Colonic mucosa (tissue), 4 donors: ENCODE measurements around the gene IGF2R. TPM values are rescaled to one million over a fixed set of nuclear protein-coding genes. Genes with fewer than 3 reads are reported as not detected.

Experiments
- DNase-seq: peaks from one replicate; pipeline ENCODE4 v3.0.0-alpha.2; 2020
- H3K27ac ChIP-seq: fragments of 200-600 bp; one replicate; pipeline ENCODE4 v1.8.0; 2021
- H3K27me3 ChIP-seq: fragments of 200-600 bp; one replicate; pipeline ENCODE4 v1.8.0; 2021
- H3K36me3 ChIP-seq: fragments of 200-600 bp; one replicate; pipeline ENCODE4 v1.8.0; 2021
- H3K4me1 ChIP-seq: fragments of 200-600 bp; one replicate; pipeline ENCODE4 v1.8.0; 2021; ENCODE audit warnings: mild to moderate bottlenecking
- H3K4me3 ChIP-seq: fragments of 200-600 bp; one replicate; pipeline ENCODE4 v1.8.0; 2021
- H3K9ac ChIP-seq, 2 donors: one replicate each; pipeline ENCODE4 v1.7.0; 2013; ENCODE audit warnings: control low read depth in 2 of 2, low read depth in 2 of 2, low read length in 2 of 2
- H3K9me3 ChIP-seq: fragments of 200-600 bp; one replicate; pipeline ENCODE4 v1.8.0; 2021
- intact Hi-C: fragments of 100-400 bp; cut with DNase I; formaldehyde crosslinking; loops from one replicate; pipeline ENCODE4 v1.14.1; 2022
- total RNA-seq, 2 donors: library from RNA; stranded (reverse); fragmentation: NEBNext Ultra II Directional in 1 of 2; extraction: Animal tissue kit (Norgen Biotek cat#: 25700) in 1 of 2; gene quantifications; one replicate each; pipeline ENCODE4 v1.2.1, GENCODE V29; 2021
- TF ChIP-seq, protein P1 (sequence below): fragments of 200-600 bp; IDR thresholded peaks from one replicate; pipeline ENCODE4 v1.8.0; 2022; ENCODE audit warnings: antibody characterized with exemption, mild to moderate bottlenecking
- donor health status: healthy.
- donor health status: DM: no; HTN: no; CAD: no.
- donor health status: DM: no; HTN: no; CAD: no.

The IGF2R gene
- total RNA-seq, 2 donors from 2014 or later, result 73.8 to 84.4 TPM

DNA sequence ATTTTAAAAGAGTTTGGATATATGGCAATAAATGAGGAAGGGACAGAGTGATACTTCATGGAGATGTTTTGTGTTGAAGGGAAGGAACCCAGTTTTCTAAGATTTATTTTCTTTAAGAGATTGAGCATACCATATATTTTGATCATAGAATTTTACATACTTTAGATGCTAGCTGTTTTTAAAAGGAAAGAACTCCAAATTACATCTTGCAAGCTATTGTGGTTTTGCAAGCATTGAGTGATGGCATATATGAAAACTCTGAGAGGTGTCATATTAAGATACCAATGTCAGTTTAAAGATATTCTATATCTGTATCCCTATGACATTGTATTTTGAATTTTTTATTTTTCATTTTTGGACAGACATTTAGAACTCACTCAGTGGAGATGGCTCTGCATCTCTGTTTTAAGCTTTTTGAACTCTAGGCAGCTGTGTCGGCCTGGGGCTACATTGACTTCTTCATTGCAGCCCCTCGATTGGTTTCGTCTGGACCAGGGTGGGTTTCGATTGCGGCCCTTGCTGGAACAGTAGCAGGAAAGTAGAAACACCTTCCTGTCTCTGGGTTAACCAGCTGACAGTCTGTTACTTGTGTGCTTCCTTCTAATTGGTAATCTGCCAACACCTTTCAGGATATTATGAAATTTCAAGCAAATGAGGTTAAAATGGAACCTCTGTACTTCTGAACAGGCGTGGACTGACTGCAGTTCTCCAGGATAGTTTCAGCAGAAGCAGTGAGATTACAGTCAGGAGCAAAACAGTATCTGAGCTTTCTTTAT lies 14.0 kb downstream of the IGF2R start:
- Histone ChIP-seq H3K27ac (peak overlapping the region; percentile 28), H3K4me3 (no peak overlapping the region), H3K36me3 (no peaks in the 10 kb centered on the region), H3K27me3 (no peaks in the 10 kb centered on the region), H3K4me1 (peaks cover 4% of the 10 kb centered on the region), H3K9ac (no peak overlapping the region), H3K9me3 (no peaks in the 10 kb centered on the region)
- TF ChIP-seq, protein P1, sequence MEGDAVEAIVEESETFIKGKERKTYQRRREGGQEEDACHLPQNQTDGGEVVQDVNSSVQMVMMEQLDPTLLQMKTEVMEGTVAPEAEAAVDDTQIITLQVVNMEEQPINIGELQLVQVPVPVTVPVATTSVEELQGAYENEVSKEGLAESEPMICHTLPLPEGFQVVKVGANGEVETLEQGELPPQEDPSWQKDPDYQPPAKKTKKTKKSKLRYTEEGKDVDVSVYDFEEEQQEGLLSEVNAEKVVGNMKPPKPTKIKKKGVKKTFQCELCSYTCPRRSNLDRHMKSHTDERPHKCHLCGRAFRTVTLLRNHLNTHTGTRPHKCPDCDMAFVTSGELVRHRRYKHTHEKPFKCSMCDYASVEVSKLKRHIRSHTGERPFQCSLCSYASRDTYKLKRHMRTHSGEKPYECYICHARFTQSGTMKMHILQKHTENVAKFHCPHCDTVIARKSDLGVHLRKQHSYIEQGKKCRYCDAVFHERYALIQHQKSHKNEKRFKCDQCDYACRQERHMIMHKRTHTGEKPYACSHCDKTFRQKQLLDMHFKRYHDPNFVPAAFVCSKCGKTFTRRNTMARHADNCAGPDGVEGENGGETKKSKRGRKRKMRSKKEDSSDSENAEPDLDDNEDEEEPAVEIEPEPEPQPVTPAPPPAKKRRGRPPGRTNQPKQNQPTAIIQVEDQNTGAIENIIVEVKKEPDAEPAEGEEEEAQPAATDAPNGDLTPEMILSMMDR, result no peak
- no peak for DNase-seq
- intact Hi-C loops, result no loop called here

- Histone ChIP-seq H3K36me3 (no peaks in the 10 kb centered on the region), H3K27ac (peak overlapping the region; percentile 28), H3K4me1 (peaks cover 4% of the 10 kb centered on the region), H3K27me3 (no peaks in the 10 kb centered on the region), H3K9me3 (no peaks in the 10 kb centered on the region), H3K4me3 (no peak overlapping the region), H3K9ac (no peak overlapping the region)
- no peak for DNase-seq
- TF ChIP-seq, protein P1, result no peak
- intact Hi-C loops, result no loop called here
These were observed 14.8 kb downstream of the IGF2R start for GRCh38 chr6:159983641-159984080.

- no peaks in the 10 kb centered on the region for H3K36me3 ChIP-seq
- intact Hi-C loops, result no loop called here
- H3K27me3 ChIP-seq, result no peaks in the 10 kb centered on the region
- H3K27ac ChIP-seq, result peak overlapping the region; percentile 28
- DNase-seq, result no peak
- no peak overlapping the region for H3K4me3 ChIP-seq
- H3K9ac ChIP-seq, result no peak overlapping the region
- TF ChIP-seq, protein P1, result no peak
- H3K4me1 ChIP-seq, result peaks cover 6% of the 10 kb centered on the region
- H3K9me3 ChIP-seq, result no peaks in the 10 kb centered on the region
These were observed 15.4 kb downstream of the IGF2R start for GRCh38 chr6:159984268-159984786.

DNA sequence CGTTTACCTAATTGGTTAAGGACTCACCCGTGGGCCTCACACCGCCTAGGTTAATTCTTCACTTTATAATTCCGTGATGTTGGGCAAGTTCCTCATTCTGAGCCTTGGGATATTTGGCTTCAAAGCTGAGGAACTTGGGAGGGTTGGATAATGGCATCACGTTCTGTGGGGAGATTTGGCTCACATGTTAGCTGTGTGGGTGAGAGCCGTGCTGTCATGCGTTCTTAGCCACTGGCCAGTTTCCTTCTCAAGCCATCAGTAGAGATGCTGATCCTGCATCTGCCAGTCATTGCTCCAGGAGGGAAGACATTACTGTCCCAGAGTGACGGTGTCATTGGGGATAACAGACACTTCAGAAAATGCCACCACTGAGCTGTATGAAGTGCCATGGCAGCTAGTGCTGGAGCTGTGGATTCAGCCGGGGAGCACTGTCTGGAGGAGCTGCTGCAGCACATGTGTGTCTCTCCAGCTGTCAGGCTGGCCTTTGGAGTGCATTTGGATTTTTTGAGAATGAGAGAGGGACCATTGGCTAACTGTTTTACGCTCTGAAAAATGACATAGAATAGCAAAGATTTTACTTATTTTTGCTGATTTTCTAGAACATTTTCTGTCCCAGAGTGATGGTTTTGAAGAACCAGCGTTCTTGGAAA lies 16.5 kb downstream of the IGF2R start:
- intact Hi-C loops, result no loop called here
- H3K9ac ChIP-seq, result no peak overlapping the region
- no peak overlapping the region for H3K4me3 ChIP-seq
- no peak for DNase-seq
- peaks cover 11% of the 10 kb centered on the region for H3K4me1 ChIP-seq
- H3K9me3 ChIP-seq, result no peaks in the 10 kb centered on the region
- TF ChIP-seq, protein P1, result no peak
- no peak overlapping the region for H3K27ac ChIP-seq
- no peaks in the 10 kb centered on the region for H3K27me3 ChIP-seq
- H3K36me3 ChIP-seq, result no peaks in the 10 kb centered on the region

DNA sequence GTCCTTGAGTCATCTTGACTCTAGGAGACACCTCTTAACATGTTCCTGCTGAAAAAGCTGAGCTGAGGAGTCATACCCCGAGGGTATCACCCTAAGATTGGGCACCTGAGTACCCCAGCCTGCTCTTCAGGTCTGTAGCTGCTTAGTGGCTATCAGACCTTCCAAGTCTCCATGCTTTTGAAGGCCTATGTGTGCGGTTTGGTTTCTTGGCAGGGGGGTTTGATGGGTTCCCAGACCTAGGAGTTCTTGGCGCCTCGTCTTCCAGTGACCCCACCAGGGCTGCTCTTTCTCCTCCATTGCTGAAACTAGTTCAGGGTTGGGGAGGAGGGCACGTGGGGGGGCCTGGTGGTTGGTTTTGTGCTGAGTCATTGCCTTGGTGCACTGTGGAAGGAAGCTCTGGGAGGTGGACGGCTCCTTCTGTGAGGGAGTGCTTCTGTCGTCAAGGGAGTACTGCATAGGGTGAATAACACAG lies 20.1 kb downstream of the IGF2R start:
- Histone ChIP-seq H3K36me3 (no peaks in the 10 kb centered on the region), H3K9me3 (no peaks in the 10 kb centered on the region), H3K9ac (no peak overlapping the region), H3K4me1 (peaks cover 8% of the 10 kb centered on the region), H3K4me3 (no peak overlapping the region), H3K27me3 (no peaks in the 10 kb centered on the region), H3K27ac (no peak overlapping the region)
- DNase-seq, result no peak
- intact Hi-C loops, result no loop called here
- TF ChIP-seq, protein P1, result no peak
